NCI-H446 (cell line): Measurements from ENCODE around the gene GDF10.
A peak's percentile ranks its signal among the peaks of the same experiment; 100 is the strongest.

Experiments used
- DNase-seq, 2 experiments: peaks; one replicate each; lab custom pipeline; 2025; lab: John Stamatoyannopoulos, UW

The GDF10 gene

GRCh38 chr10:47294501-47294900, 5.5 kb upstream of the GDF10 start:
- no peak for DNase-seq

GRCh38 chr10:47295411-47295810, 4.6 kb upstream of the GDF10 start:
- DNase-seq: no peak

- no peak for DNase-seq
These were observed 3.7 kb upstream of the GDF10 start for GRCh38 chr10:47296156-47296894.

- no peak for DNase-seq
These were observed 3.1 kb upstream of the GDF10 start for GRCh38 chr10:47296941-47297340.

GRCh38 chr10:47297866-47298540, 2.0 kb upstream of the GDF10 start:
- DNase-seq: no peak

GRCh38 chr10:47298715-47299114, 1.3 kb upstream of the GDF10 start:
- no peak for DNase-seq

GRCh38 chr10:47300429-47300931, 483 bp downstream of the GDF10 start:
- no peak for DNase-seq

- no peak for DNase-seq
These were observed 1.8 kb downstream of the GDF10 start for GRCh38 chr10:47301833-47302232.

- no peak for DNase-seq
These were observed 3.1 kb downstream of the GDF10 start for GRCh38 chr10:47303105-47303504.

GRCh38 chr10:47303866-47304265, 3.9 kb downstream of the GDF10 start:
- no peak for DNase-seq

- DNase-seq: no peak
These were observed 5.6 kb downstream of the GDF10 start for GRCh38 chr10:47305566-47305965.

- no peak for DNase-seq
These were observed 6.6 kb downstream of the GDF10 start for GRCh38 chr10:47306387-47307210.

- DNase-seq: no peak
These were observed 7.4 kb downstream of the GDF10 start for GRCh38 chr10:47307381-47307780.

GRCh38 chr10:47308775-47309174, 8.8 kb downstream of the GDF10 start:
- no peak for DNase-seq

- no peak for DNase-seq
These were observed 9.6 kb downstream of the GDF10 start for GRCh38 chr10:47309408-47310089.

- DNase-seq: no peak
These were observed 10.1 kb downstream of the GDF10 start for GRCh38 chr10:47310090-47310505.

- no peak for DNase-seq
These were observed 11.4 kb downstream of the GDF10 start for GRCh38 chr10:47311193-47311931.

GRCh38 chr10:47311932-47312662, 12.1 kb downstream of the GDF10 start:
- peak; percentile 2 to 47 for DNase-seq

- no peak for DNase-seq
These were observed 12.6 kb downstream of the GDF10 start for GRCh38 chr10:47312663-47312995.

- DNase-seq: no peak
These were observed 14.5 kb downstream of the GDF10 start for GRCh38 chr10:47314416-47314970.
